Stimulated activated CD4-positive, alpha-beta T cell treated with anti-CD3 and anti-CD28 coated beads, Interleukin-12 subunit alpha, Interleukin-12 subunit beta, amount 100 ng/mL, for 48 hours (primary cell): Measurements from ENCODE around the gene FAM168B.

Experiments used
- DNase-seq, 3 donors: peaks; one replicate each; pipeline ENCODE4 v3.0.0-alpha.2; 2020; ENCODE audit warnings: low read depth in 2 of 3, low spot score in 1 of 3

Gene FAM168B

DNA sequence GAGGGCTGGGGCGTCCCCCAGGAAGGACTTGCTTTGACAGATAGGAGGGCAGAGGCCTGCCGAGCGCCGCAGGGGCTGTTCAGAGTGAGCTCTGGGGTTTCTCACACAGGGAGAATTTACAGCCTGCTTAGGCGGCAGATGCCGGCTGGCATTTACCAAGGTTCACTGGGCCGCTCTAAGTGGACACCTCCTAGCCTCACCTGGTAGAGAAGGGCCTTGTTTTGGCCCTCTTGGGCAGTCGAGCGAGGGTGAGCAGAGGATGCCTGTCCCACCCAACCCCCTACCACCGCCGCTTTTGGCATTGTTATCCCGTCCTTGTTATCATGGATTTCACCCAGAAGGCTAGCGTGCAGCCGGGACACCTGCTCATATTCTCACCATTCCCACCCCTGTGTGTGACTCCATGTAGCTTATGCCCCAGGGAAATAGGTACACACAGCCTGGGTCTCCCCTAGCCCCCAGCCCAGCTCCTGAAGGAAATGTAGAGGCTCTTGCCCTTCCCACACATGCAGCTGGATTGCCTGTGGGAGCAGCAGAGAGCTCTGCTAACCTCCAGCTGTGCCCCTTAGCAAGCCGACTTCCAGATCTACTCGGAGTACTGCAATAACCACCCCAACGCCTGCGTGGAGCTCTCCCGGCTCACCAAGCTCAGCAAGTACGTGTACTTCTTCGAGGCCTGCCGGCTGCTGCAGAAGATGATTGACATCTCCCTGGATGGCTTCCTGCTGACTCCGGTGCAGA, 52.4 kb downstream of the FAM168B start:
- no peak for DNase-seq

DNA sequence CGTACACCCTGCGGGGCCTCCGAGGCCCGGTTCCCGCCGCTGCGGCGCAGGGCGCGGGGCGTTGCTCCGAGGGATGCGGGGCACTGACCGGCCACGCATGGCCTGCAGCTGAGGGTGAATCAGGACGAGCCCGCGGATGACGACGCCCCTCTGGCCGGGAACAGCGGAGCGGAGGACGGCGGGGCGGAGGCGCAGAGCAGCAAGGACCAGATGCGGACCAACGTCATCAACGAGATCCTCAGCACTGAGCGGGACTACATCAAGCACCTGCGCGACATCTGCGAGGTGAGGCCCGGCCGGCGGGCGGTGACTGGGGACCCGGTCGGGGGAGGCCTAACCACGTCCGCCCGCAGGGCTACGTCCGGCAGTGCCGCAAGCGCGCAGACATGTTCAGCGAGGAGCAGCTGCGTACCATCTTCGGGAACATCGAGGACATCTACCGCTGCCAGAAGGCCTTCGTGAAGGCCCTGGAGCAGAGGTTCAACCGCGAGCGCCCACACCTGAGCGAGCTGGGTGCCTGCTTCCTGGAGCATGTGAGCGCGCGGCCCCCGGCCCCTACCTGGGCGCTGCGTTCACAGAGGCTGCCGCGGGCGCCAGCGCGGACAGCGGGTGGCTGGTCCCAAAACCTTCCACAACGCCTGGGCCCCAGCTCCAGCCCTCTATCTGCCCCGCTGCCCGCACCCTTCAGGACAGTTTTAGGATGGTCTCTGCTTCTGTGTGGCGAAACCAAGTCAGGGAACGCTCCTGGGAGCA, 53.2 kb downstream of the FAM168B start:
- no peak for DNase-seq

DNA sequence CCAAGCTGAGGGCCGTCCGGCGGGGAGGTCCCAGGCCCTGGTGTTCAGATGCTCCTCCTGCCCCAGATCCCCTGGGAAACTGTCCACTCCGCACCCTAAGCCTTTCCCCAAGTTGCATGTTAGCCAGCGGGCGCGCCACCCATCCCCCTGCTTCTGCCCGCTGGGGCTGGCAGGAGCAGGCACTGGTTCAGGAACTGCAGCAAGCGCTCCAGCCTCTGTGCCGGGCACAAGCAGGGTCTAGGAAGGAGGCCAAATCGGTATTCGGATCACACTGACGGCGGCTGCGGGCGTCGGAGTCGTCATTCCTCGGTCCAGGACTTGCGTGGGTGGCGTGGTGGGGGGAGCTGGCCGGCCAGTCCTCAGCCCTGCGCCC, 53.7 kb downstream of the FAM168B start:
- DNase-seq = no peak

DNA sequence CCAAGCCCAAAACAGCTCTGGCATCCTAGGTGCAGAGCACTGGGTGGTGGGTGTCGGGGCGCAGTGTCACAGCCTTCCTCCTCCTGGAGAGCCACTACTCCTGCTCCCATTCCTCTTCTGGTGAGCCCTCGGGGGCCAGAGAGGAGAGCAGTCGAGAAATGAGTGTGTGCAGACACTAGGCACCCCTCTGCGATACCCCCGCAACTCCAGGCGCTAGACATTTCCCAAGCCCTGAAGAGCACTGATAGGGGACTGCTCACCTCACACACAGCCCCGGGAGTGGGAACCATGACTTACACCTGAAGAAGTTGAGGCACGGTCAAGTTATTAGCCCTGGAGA, 54.2 kb downstream of the FAM168B start:
- DNase-seq = no peak

DNA sequence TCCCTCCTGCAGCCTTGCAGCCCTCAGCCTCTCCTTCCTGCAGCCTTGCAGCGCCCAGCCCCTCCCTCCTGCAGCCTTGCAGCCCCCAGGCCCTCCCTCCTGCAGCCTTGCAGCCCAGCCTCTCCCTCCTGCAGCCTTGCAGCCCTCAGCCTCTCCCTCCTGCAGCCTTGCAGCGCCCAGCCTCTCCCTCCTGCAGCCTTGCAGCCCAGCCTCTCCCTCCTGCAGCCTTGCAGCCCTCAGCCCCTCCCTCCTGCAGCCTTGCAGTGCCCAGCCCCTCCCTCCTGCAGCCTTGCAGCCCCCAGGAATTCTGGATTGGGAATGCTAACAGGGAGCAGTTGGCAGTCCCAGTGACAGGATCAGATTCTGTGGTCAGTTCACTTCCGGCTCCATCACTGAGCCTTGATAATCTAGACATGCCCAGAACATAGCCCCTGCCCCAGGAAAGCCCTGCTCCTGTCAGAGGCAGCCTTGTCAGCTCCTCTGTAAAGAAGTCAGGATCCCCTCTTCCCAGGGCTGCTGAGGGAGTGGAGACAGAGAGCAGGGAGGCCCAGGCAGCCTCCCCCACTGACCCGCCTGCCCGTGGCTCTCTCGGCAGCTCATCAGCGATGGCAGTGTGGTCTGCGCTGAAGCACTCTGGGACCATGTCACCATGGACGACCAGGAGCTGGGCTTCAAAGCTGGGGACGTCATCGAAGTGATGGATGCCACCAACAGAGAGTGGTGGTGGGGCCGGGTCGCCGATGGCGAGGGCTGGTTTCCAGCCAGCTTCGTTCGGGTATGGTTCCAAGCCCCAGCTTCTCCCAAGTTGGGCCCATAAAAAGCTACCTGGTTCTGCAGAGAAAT, 54.8 kb downstream of the FAM168B start:
- DNase-seq = no peak

DNA sequence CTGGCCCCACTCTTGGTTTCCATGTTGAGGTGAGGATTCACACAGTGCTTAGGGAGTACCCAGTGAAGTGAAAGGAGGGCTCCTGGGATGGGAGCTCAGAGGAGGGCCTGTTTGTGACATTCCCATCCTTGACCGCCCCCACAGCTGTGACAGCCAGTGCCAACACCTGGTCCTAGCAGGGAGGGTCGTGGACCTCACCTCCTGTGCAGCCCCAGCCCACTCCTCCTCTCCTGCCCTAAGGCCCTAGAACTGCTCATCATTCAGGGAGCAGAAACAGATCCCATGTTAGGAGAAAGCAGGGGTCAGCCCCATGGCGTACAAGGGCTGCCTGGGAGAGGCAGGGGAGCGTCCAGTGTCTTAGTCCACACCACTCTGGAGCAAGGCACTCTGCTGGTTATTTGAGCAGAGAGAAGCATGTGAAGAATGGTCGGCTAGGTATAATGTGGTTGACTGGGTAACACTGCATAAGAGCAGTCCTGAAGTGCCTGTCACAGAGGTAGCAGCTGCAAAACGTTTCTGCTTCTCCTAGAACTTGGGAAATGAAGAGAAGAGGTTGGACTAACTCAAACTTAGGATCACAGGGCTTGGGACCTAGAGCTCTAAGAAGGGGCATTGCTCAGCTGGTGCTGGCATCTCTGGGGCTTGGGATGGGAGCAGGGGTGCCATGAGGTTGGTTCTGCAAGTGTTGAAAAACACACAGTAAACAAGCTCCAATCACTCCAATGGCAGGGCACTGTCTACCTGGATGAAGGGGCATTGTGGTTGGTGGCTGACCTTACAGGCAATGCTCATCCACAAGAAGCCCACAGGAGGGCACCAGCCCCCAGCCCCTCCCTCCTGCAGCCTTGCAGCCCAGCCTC, 55.6 kb downstream of the FAM168B start:
- no peak for DNase-seq

DNA sequence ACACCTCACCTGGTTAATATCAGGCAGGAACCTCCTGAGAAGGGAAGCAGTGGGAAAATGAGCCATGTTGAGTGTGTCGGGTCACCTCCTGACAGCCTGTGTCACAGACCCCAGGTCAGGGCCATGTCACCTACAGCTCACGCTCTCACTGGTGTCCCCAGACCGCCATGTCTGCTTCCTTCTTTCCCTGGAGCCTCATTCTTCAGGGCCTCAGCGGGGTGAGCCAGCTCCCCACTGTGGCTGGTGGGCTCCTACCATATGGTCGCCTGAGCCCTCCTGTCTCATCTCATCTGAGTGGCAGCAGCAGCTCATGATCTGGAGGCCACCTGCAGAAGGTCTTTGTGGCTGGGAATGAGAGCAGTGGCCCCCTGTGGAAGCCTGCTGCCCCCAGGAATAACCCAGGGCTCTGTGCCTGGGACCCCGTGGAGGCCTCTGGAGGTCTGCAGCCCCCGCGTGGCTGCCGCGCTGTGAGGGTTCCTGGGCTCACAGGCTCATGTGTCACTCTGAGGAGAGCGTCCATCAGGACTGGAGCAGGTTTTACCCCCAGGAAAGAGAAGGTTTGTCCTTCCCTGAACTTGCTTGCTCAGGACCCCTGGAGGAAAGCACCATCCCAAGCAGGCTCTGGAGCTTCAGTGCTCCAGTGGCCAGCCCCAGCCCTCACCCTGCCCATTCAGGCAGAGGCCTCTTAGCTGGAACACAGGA, 56.4 kb downstream of the FAM168B start:
- DNase-seq = no peak

DNA sequence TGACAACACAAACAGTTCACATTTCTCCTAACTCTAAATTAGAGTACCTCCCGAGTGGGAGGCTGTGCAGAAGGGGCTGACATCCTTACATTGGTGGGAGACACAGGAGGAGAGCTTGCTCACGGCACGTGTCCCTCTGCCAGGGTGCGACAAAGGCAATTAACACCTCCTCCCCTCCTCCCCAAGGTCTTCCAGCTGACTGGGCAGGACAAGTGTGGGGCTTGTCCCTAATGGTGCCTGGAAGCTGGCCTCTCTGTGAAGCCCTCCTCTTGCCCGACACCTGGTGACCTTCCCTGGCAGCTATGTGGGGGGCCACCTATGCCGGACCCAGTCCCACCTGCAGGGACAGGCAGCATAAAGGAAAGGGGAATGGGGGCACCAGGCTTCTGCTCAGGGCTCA, 57.0 kb downstream of the FAM168B start:
- no peak for DNase-seq

DNA sequence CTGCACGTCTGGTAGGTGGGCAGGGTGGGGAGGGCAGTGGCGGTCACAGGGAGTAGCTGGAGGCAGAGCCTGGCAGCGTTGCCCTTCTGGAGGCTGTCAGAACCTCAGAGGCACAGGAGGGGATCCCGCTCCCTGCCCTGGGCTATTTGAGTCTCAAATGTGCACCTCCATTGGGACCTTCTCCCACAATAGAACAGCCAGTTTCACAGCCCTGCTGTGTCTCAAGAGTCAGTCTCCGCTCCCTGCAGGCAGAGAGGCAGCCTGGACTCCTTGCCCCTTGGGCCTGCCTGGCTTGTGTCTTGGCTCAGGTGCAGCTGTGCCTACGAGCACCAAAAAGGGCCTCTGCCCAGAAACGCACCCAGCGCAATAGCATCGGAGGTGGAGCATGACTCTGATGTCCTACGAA, 57.4 kb downstream of the FAM168B start:
- DNase-seq = no peak

DNA sequence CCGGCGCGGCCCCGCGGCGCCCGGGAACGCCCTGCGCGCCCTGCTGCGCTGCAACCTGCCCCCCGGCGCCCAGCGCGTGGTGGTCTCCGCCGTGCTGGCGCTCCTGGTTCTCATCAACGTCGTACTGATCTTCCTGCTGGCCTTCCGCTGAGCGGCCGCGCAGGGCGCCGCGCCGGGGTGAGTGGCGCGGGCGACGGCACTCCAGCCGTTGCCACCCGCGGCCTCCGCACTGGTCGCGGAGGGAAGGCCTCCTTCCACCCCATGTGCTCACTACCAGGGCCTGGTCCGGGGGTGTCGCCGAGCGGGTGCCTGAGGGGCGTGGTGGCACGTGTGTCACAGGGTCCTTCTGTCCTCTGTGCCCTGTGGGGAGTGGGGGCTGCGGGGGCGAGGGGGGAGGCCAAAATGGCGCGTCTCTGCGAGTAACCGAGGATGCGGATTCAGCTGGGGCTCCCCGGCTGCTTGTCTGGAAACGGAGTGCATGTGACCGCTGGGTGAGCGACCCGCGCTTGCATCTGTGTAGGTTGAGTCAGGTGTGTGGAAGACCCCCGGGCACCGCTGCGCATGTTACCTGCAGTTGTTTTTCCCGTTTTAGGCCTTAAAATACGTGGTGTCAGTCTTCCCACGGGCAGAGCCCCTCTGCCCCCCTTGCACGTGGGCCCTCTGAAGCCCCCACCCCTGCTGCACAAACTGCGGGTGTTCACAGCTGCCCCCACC, 58.0 kb downstream of the FAM168B start:
- DNase-seq = no peak

DNA sequence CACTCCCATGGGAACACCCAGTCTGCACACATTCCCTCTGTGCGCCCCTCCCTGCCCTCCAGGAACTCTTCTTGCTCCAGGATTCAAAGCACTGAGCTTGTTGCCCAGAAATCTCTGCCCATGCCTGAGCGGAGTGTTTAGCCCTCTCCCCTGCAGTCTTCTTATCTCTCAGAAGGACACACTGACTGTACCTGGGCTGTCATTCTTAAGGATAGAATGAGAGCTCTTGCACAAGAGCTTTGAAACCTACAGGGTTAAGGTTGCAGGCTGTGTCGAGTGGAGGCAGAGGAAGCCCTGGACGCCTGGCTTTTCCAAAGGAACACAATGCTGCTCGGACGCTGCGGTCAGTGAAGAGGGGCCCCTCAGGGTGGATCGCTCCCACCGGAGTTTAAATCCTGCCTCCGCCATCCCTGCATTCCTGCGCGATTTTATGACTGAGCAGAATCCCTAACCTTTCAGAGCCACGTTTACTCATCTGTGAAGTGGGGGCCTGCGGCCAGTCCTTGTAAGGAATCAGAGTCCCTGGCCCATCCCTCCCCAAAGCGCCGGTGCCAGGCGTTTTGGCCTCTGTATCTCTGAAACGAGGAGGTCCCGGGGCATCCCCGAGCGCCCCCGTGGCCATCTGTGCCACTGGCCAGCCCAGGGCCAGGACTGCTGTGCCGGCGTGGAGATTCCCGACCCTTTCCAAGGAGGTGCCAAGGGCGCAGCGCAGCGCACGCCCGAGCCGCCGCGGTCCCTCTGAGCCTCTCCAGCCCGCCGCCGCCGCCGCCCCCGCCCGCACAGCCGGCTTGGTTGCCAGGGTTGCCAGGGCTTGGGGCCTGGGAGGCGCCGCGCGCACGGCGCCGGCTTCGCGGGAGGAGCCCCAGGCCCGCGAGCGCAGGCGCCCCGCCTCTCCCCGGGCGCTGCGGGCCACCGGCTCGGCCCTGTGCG, 58.9 kb downstream of the FAM168B start:
- DNase-seq = peak in 1 of 3 donors; percentile 7

DNA sequence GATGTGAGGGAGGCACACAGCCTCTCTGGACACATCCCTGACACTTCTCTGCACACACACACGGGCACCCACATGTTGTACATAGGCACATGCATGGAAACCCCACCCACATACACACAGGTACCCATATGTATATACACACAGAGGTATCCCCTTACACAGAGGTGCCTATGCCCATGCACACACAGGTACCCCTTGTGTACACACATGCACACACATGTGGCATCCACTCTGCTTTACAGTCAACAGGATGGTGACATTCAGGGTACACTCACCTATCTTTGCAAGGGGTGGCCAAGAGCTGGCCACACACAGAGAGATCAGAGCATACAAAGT, 59.5 kb downstream of the FAM168B start:
- no peak for DNase-seq

DNA sequence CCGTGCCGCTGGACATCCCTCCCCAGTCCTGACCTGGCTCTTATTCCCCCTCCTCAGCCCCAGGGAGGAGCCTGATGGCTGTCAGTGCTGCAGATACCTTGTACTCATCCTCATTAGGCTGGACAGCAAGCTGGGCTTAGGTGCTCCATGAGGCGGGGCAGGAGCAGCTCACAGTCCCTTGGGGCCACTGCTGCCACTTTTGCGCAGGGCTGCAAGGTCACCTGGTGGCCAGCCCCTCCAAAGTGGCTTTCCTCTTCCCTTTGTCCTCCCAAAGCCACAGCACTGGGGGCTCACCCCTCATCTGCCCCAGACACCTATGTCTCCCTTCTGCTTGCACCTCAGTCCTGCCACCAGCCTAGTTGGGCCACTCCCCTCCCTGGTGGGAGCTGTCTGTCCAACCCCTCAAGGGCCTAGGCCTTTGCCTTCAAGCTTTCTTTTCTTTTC, 60.8 kb downstream of the FAM168B start:
- DNase-seq = no peak

DNA sequence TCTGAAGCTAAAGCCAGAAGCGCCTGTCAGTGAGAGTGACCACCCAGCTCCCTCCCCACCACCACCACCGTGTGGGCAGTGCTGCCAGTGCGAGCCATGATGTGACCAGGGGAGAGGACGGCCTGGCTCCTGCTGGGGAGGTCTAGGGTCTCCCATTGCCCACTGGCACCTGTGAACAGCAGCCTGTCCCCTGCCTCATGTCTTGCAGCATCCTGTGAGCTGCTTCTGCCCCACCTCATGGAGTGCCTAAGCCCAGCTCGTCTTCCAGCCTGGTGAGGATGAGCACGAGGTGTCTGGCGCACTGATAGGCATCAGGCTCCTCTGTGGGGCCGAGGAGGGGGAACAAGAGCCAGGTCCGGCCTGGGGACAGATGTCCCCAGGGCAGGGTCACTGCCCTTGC, 61.4 kb downstream of the FAM168B start:
- DNase-seq = no peak

DNA sequence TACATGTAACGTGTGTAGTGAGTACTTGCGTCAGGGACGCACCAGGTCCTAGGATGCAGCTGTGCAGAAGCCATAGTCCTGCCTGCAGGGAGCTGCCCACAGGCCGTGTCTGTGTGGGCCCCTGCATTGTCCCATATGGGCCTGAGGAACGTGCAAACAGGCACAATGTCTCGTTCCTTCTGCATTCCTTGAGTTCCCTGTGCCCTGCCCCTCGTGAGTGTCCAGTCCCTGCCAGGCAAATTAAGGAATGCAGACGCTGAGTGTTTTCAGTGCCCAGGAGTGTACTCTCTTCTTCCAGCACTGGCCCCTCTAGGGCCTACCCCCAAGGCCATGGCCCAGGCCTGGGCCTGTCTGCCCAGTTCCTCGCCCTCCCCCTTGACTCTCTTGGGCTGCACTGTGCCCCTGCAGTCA, 61.8 kb downstream of the FAM168B start:
- no peak for DNase-seq

DNA sequence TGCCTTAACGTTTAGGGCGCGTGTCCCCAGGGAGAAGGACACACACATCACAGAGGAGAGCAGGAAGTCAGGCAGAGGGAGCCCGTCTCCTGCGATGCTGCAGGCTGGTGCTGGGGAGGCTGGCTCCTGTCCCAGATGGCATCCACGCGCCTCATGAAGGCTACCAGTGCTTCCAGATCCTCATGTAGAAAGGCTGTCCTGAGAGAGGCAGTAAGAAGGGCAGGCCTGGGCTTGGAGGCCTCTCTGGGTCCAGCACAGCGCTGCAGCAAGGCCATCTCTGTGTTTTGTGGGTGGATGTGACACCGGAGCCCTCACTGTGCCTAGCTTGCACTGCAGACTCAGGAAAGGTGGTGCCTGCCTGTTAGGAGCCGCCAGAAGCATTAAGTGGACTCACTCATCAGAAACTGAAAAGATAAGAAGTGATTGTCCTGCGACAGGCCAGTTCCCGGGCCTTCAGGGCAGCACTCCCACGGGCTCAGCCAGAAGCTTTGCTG, 62.7 kb downstream of the FAM168B start:
- no peak for DNase-seq

DNA sequence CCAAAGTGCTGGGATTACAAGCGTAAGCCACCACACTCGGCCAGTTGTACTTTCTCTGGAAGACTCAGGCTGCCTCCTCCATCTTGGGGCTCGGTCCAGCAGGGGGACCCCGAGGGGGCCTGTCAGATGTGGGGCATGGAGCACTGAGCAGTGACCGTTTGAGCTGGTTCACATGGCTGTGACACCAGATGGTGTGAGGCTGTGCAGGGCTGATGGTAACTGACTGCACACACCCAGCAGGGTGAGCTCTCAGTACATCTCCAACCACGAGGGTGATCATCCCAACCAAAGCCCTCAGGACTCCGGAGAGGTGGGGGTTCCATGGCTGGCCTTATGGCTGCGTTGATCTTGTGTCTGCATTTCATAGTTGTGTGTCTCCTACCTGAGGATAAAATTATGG, 63.4 kb downstream of the FAM168B start:
- DNase-seq = no peak
